Measurements from ENCODE around the gene ELMO1.

- TF ChIP-seq POLR2AphosphoS5 (IDR thresholded peaks at IDR 0.05) (no peak), CTCF (IDR thresholded peaks at IDR 0.05) (no peak), EP300 (IDR thresholded peaks at IDR 0.05; ENCODE audit: low read depth) (no peak), POLR2A (IDR thresholded peaks at IDR 0.05) (no peak)
Observed at GRCh38 chr7:37205451-37205850, 243.2 kb downstream of the ELMO1 start.

Measured in transverse colon (tissue), 4 donors.